ENCODE results near the gene EPS15. TPM values are rescaled to one million over a fixed set of nuclear protein-coding genes. Genes with fewer than 3 reads are reported as not detected.

EPS15 gene
- total and polyA plus RNA-seq, 2 donors (not counting 1 experiment from before 2014, with no cell fraction given) = 40.3 to 151 TPM

- no peak overlapping the region for H3K4me2 ChIP-seq (replicated peaks; ENCODE audit: low read depth, low read length, poor library complexity, severe bottlenecking)
- WGBS (ENCODE audit: insufficient coverage) = 92% methylated on average over 3 of the region's 4 CpGs
- no peak for TF ChIP-seq CTCF (IDR thresholded peaks at IDR 0.05)
- no peak for TF ChIP-seq EZH2 (IDR thresholded peaks at IDR 0.05; ENCODE audit: borderline replicate concordance, insufficient read depth, low read depth, low read length, poor library complexity, severe bottlenecking)
- ChIA-PET POLR2A (no interaction called here), CTCF (no interaction called here)
- no peak overlapping the region for H3K4me3 ChIP-seq (ENCODE audit: control extremely low read depth in 1 of 5, extremely low read depth in 1 of 5, insufficient read depth in 1 of 5, low read depth in 2 of 5, low read length in 4 of 5)
- no peaks in the 10 kb centered on the region for H4K20me1 ChIP-seq (ENCODE audit: control insufficient read depth, insufficient read depth, low read length, poor library complexity, severe bottlenecking)
- no peaks in the 10 kb centered on the region for H3K4me1 ChIP-seq (ENCODE audit: control insufficient read depth in 2 of 2, insufficient read depth in 2 of 2, low read length in 2 of 2)
- H3K27me3 Mint-ChIP-seq = no peaks in the 10 kb centered on the region
- no peak overlapping the region for H3K27ac ChIP-seq (ENCODE audit: low read length in 2 of 2)
- ATAC-seq (ENCODE audit: low read depth) = no peak
- no peaks in the 10 kb centered on the region for H3K27me3 ChIP-seq (replicated peaks in 1 of 4; ENCODE audit: control extremely low read depth in 1 of 4, control insufficient read depth in 3 of 4, insufficient read depth in 4 of 4, low read length in 3 of 4)
- H3K9ac ChIP-seq (ENCODE audit: low read length) = no peak overlapping the region
- H3K9me3 ChIP-seq (ENCODE audit: control extremely low read depth in 1 of 3, control insufficient read depth in 2 of 3, insufficient read depth in 1 of 3, low read length in 2 of 3) = no peaks in the 10 kb centered on the region
- DNase-seq = no peak
- H3K27ac Mint-ChIP-seq = no peak overlapping the region
- H3K36me3 ChIP-seq (replicated peaks in 1 of 2; ENCODE audit: control extremely low read depth in 1 of 2, control insufficient read depth in 1 of 2, extremely low read depth in 1 of 2, insufficient read depth in 2 of 2, low read length in 1 of 2) = peaks cover 6 to 46% of the 10 kb centered on the region in 2 experiments
- no peaks in the 10 kb centered on the region for H3K79me2 ChIP-seq (ENCODE audit: control insufficient read depth, insufficient read depth, low read length)
- no peak overlapping the region for H3K4me3 Mint-ChIP-seq
- no peaks in the 10 kb centered on the region for H3K4me1 Mint-ChIP-seq
- H2AFZ ChIP-seq (ENCODE audit: insufficient read depth, low read depth, low read length, poor library complexity, severe bottlenecking) = no peak overlapping the region
- intact Hi-C loops (cut with micrococcal nuclease) = no loop called here
- no peaks in the 10 kb centered on the region for H3K9me3 Mint-ChIP-seq (ENCODE audit: insufficient read depth)
Observed at GRCh38 chr1:51369171-51369570, 149.9 kb downstream of the EPS15 start.

- no peaks in the 10 kb centered on the region for H3K79me2 ChIP-seq (ENCODE audit: control insufficient read depth, insufficient read depth, low read length)
- no peaks in the 10 kb centered on the region for H4K20me1 ChIP-seq (ENCODE audit: control insufficient read depth, insufficient read depth, low read length, poor library complexity, severe bottlenecking)
- no peaks in the 10 kb centered on the region for H3K4me1 ChIP-seq (ENCODE audit: control insufficient read depth in 2 of 2, insufficient read depth in 2 of 2, low read length in 2 of 2)
- no peak overlapping the region for H3K4me3 Mint-ChIP-seq
- H3K27me3 ChIP-seq (replicated peaks in 1 of 4; ENCODE audit: control extremely low read depth in 1 of 4, control insufficient read depth in 3 of 4, insufficient read depth in 4 of 4, low read length in 3 of 4) = no peaks in the 10 kb centered on the region
- H3K36me3 ChIP-seq (replicated peaks in 1 of 2; ENCODE audit: control extremely low read depth in 1 of 2, control insufficient read depth in 1 of 2, extremely low read depth in 1 of 2, insufficient read depth in 2 of 2, low read length in 1 of 2) = peaks cover 13 to 44% of the 10 kb centered on the region in 2 experiments
- ChIA-PET POLR2A (no interaction called here), CTCF (no interaction called here)
- no peaks in the 10 kb centered on the region for H3K9me3 ChIP-seq (ENCODE audit: control extremely low read depth in 1 of 3, control insufficient read depth in 2 of 3, insufficient read depth in 1 of 3, low read length in 2 of 3)
- no peak for DNase-seq
- no CpG with 5 or more reads among the region's 1 CpG for whole genome bisulfite sequencing (ENCODE audit: insufficient coverage)
- intact Hi-C loops (cut with micrococcal nuclease) = no loop called here
- H3K27me3 Mint-ChIP-seq = no peaks in the 10 kb centered on the region
- no peak overlapping the region for H3K27ac ChIP-seq (ENCODE audit: low read length in 2 of 2)
- no peak overlapping the region for H3K9ac ChIP-seq (ENCODE audit: low read length)
- TF ChIP-seq EZH2 (IDR thresholded peaks at IDR 0.05; ENCODE audit: borderline replicate concordance, insufficient read depth, low read depth, low read length, poor library complexity, severe bottlenecking) (no peak), CTCF (IDR thresholded peaks at IDR 0.05) (no peak)
- no peak overlapping the region for H2AFZ ChIP-seq (ENCODE audit: insufficient read depth, low read depth, low read length, poor library complexity, severe bottlenecking)
- ATAC-seq (ENCODE audit: low read depth) = no peak
- H3K27ac Mint-ChIP-seq = no peak overlapping the region
- no peaks in the 10 kb centered on the region for H3K9me3 Mint-ChIP-seq (ENCODE audit: insufficient read depth)
- H3K4me1 Mint-ChIP-seq = no peaks in the 10 kb centered on the region
- no peak overlapping the region for H3K4me3 ChIP-seq (ENCODE audit: control extremely low read depth in 1 of 5, extremely low read depth in 1 of 5, insufficient read depth in 1 of 5, low read depth in 2 of 5, low read length in 4 of 5)
- H3K4me2 ChIP-seq (replicated peaks; ENCODE audit: low read depth, low read length, poor library complexity, severe bottlenecking) = no peak overlapping the region
Observed at GRCh38 chr1:51365774-51366173, 153.3 kb downstream of the EPS15 start.

Measured in B cell (primary cell).